ENCODE results near the gene CREB5.

GRCh38 chr7:28414453-28414852, 2.1 kb downstream of the CREB5 start:
- TF ChIP-seq GABPA (IDR thresholded peaks at IDR 0.05; ENCODE audit: low read depth, low read length) (no peak), GABPA (CRISPR knock-in tag; IDR thresholded peaks at IDR 0.05; ENCODE audit: low read depth) (no peak), ZNF274 (CRISPR knock-in tag; IDR thresholded peaks at IDR 0.05) (no peak), ZNF629 (CRISPR knock-in tag; conservative IDR thresholded peaks at IDR 0.05) (no peak), TP53 (CRISPR knock-in tag; conservative IDR thresholded peaks at IDR 0.05) (no peak)
